Dermis blood vessel endothelial cell (primary cell): ENCODE measurements around the gene ATP2B2. TPM values are rescaled to one million over a fixed set of nuclear protein-coding genes. Genes with fewer than 3 reads are reported as not detected.

Experiments
- DNase-seq: peaks from one replicate; pipeline ENCODE4 v3.0.0; 2010
- total RNA-seq: library from RNA; depleted of rRNA; stranded (reverse); fragments of >200 nt; gene quantifications from 2 replicates; pipeline ENCODE4 v1.2.3, GENCODE V29; 2014

The ATP2B2 gene
- total RNA-seq, 1 donor from 2014 or later, result not detected

- no peak for DNase-seq
These were observed 22.7 kb upstream of the ATP2B2 start for GRCh38 chr3:10528046-10528445.

DNA sequence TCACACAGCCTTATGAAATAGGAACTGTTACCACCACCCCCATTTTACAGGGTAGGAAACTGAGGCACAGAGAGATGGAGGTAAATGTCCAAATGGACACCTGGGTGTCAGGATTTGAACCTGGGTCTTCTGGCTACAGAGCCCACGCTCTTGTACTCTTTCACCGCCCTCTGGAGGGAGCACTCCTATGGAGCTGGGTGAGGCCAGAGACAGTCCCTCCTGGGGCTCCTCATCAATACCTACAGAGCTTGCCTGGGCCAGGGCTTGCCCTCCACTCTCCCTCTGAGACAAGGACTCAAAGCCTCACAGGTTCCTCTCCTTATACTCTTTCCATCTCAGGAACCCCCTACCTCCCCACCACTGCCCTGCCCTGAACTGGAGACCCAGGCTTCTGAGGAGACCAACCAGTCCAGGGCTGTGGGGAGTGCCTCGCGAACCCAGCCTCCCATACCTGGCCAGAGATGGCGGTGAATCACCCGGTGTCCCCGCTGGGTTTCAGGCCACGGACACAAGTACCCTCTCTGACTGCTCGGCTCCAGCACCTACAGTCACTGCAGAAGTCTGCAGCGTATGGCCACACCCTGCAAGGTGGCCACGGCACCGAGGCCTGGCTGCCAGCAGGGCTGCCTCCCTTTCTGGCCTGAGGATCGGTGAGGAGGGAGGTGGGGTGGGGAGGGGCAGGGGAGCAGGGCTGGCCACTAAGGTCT is 22.1 kb upstream of the ATP2B2 start:
- DNase-seq, result no peak

GRCh38 chr3:10526366-10526765 is 21.0 kb upstream of the ATP2B2 start:
- no peak for DNase-seq

- no peak for DNase-seq
These were observed 19.5 kb upstream of the ATP2B2 start for GRCh38 chr3:10524799-10525301.

GRCh38 chr3:10524270-10524669 is 18.9 kb upstream of the ATP2B2 start:
- no peak for DNase-seq

GRCh38 chr3:10523561-10523960 is 18.2 kb upstream of the ATP2B2 start:
- no peak for DNase-seq

- DNase-seq, result no peak
These were observed 17.4 kb upstream of the ATP2B2 start for GRCh38 chr3:10522646-10523303.

- no peak for DNase-seq
These were observed 16.5 kb upstream of the ATP2B2 start for GRCh38 chr3:10521772-10522441.

DNA sequence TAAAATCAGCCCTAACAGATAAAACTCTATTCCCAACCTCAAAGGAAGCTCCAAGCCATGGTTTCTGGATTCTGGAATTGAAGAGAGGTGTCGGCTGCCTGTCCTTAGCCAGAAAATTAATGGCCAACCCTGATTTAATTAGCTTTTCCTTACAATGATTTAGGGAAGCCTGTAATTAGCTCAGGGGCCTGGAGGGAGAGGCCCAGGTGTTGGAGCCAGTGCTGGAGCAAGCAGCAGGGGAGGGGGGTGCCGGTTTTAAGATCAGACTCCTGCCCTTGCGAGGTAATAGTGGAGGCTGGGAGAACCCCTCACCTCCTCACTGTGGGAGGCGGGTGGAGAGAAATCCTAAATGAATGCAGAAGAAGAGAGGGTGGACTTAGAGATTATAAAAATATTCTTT is 14.7 kb upstream of the ATP2B2 start:
- DNase-seq, result no peak

DNA sequence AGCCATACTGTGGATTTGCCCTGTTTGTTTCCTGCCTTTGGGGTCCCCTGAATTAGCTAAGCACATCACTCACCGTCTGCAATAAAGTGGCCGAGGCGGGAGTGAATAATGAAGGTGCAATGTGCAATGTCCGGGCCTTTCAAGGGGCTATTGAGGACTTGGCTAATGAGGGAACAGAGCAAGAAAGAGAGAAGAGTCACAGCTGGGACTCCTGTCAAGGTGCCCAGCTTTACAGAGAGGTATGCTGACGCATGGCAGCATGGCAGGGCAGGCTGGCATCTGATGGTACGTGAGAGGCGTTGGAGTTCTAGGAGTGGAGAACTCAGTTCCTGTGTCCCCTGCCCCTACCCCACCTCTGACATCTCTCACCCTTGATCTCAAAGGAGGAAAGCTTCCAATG is 13.8 kb upstream of the ATP2B2 start:
- DNase-seq, result no peak

DNA sequence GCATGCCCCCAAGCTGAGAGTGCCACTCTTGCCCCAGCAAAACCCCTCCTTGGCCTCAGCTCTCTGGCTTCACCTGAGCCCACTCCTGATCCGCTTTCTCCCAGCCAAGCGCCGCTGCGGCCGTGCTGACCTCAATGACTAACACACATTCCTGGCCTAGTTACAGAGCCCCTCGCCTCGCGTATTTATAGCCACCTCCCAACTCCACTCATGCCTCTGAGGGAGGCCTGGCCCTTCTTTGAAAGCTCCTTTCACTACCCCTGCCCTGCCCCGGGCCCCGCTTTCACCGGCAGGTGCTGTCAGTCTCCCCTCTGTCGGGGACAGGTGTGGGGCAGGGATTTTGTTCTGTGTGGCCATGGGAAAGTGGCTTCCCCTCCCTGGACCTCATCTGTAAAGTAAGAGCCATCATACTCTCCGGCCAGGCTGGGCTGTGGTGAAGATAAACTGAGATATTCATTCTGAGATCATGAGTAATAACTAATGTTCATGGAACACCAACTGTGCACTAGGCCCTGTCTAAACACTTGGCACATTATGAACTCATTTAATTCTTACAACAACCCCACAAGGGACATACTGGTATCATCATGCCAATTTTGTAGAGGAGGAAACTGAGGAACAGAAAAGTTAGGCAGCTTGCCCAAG is 13.2 kb upstream of the ATP2B2 start:
- no peak for DNase-seq

DNA sequence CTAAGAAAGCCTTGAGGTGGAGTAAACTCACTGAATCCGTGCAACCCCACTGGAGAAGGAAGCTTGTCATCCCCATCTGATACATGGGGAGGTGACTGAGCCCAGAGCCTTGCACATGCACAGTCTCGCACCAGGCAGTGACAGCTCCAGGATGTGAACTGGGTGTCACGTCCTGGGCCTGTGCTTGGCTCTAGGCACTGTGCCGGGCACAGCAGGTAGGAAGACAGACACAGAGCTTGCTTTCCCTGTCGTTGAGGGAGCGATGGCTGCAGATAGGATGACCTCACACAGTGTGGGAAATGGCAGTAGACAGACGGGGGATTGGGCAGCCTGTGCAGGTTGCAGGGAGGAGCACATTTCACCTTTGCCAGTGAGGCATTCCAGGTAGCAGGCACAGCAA is 12.2 kb upstream of the ATP2B2 start:
- no peak for DNase-seq

DNA sequence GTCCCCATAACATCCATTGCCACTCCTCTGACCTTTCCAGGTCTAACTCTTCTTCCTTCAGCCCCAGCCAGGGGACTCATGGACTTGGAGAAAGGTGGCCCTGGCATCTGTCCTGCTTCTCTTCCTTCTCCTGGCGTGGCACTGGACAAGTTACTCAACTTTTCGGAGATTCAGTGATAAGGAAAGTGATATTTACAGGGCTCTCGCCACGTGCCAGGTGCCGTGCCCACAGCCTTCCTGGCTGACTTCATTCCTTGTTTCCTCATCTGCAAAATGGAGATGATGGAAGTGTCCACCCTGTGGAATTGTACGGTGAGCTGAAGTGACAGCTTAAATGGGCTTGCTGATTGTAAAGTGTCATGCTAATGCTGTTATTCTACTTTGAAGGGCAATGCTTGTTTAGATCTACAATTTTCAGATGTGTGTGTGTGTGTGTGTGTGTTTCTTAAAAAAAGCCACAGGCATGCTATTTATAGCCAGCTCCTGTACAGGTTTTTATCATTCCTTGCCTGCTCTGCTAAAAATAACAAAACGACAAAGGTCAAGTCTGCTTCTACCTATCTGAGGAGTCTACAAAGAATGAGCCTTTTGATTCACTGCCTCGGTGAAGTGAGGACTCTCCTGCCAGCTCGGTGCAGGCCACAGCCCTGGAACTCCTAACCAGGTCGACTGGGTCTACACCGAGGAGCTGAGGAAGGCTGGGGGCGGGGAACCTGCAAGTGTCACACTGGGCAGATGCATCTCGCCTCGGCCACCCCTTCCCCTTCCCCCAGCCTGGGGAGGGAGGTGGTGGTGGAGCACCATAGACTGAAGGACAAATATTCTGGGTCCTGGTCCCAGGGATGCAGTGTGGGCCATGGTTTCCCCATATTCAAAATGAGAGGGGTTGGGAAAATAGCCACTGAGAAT is 11.4 kb upstream of the ATP2B2 start:
- DNase-seq, result no peak

DNA sequence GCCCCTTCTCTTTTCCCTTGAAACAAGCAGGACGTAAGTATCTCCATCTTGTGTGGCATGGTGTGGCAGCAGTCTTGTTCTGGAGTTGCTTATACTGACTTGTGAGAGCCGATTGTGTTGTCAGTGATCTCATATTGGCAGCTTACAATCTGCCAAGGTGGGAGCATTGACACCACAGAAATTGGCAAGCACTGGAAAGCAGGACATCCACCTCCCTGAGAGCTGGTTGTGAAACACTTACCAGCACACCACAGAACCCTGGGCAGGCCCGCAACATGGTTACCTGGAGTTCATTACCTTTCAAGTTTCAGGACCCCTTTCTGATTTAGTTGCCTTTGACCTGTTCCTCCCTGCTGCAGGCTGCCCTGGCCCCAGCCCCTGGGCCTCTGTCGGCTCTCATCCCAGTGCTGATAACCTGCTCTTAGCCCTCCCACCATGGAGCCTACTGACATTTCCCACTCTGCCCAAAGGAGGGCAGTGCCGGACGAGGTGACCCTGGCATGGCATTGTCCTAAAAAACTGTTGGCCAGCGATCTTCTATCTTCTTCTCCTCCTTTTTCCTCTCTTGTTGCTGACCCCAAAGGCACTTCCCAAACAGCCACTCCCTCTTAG is 10.6 kb upstream of the ATP2B2 start:
- DNase-seq, result no peak

DNA sequence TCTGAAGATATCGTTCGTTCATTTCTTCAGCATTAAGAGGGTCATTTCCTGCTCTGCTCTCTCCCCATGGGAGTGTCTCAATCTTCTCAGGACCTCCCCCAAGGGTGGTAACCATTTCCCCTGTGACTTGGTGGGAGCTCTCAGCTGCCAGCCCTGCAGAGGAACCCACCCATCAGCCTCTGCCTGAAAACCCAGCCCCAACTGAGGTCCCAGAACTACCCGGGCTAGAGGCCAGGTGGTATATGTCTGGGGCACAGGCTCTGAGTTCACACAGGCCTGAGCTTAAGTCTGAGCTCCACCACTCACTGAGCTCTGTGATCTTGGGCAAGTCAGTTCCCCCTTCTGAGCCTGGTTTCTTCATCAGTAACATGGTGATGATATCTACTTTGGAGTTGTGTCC is 10.0 kb upstream of the ATP2B2 start:
- DNase-seq, result no peak

DNA sequence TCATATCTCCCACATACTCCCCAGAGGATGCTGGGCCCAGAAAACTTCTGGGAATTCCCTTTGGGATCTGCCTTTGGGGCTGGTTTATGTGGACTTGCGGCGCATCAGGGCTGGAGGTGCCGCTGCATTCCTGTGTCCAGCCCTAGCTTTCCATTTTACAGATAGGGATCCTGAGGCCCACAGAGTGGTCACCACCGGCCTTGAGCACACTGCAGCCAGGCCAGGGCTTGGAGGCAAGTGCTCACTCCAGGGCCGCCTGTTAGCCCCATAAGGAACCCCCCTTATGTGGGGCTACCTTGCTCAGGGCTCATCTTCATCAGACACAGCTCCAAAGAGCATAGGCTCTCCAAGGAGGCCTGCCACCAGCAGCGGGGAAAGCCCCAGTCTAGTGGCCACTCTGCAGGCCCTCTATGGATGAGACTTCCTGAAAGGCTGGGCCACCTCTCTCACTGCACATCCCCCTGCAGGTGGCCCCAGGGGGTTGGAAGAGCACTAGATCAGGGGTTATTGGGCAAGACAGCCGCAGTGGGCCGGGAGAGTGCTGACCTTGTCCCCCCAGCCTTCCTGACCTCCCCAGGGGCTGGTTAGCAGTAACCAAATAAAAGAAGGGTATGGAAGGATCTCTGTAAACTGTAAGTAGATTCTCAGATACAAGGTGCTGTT is 9.2 kb upstream of the ATP2B2 start:
- no peak for DNase-seq

DNA sequence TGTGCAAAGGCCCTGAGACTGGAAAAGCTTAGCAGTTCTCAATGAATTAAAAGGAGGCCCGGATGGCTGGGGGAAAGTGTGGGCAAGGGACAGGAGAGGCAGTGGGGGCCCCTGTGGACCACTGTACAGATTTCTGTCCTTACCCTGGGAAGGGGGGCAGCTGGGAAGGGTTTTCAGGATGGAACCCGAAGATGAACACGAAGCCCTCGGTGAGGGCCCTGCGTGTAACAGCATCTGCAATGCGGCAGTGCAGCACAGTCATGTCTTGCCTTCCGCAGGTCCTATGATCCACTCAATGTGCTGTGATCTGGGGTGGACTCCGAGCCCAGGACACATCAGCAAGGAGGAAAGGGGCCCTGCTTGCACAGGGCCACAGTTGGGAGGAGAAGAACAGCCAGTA is 7.9 kb upstream of the ATP2B2 start:
- DNase-seq, result no peak

DNA sequence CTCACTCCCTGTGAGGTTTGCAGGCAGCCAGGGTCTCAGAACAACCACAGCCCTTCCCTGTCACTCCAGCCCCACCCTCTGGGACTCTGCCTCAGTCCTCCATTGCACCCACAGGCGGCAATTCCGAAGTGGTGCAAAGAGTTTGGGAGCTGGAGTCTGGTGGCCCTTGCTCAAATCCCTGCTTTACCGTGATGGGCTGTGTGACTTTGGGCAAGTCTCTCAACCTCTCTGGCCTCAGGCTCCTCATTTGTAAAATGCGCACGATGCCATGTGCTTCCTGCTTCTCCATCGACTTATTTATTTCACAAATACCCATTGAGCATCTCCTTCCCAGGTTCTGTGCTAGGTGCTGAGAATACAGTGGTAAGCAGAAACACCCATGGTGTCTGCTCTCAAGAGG is 7.3 kb upstream of the ATP2B2 start:
- DNase-seq, result no peak

GRCh38 chr3:10511809-10512494 is 6.6 kb upstream of the ATP2B2 start:
- no peak for DNase-seq

- no peak for DNase-seq
These were observed 5.5 kb upstream of the ATP2B2 start for GRCh38 chr3:10510743-10511432.
